Testis (tissue), 2 donors: Measurements from ENCODE around the gene CLDN19.

Source experiments
- CTCF ChIP-seq, 3 experiments: fragments of 450-650 bp in 2 of 3; fragments of 200-600 bp in 1 of 3; sonication (generic) in 1 of 3; IDR thresholded peaks; one replicate each; pipeline ENCODE4 v1.5.1; 2016 to 2019; ENCODE audit warnings: antibody characterized with exemption in 3 of 3, mild to moderate bottlenecking in 2 of 3, moderate library complexity in 1 of 3
- POLR2A ChIP-seq: fragments of 450-650 bp; IDR thresholded peaks from one replicate; pipeline ENCODE4 v1.6.1; 2017; ENCODE audit warnings: antibody characterized with exemption, mild to moderate bottlenecking, moderate library complexity

DNA sequence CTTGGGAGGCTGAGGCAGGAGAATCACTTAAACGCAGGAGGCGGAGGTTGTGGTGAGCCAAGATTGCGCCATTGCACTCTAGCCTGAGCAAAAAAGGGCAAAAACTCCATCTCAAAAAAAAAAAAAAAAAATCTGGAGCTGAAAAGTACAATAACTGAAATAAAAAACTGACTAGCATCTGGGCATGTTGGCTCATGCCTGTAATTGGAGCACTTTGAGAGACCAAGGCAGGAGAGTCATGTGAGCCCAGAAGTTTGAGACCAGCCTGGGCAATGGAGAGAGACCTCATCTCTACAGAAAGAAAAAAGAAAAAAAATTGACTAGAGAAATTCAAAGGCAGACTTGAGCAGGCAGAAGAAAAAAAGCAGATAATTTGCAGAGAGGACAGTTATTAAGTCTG is 18.1 kb downstream of the CLDN19 start:
- TF ChIP-seq CTCF (IDR thresholded peaks at IDR 0.05) (no peak), POLR2A (no peak)
